IMR-90 (cell line): ENCODE data around the gene KAT6B. TPM values are rescaled to one million over a fixed set of nuclear protein-coding genes. Genes with fewer than 3 reads are reported as not detected.

Source experiments
- ATAC-seq: fragments of 200-7000 bp; cut with Tn5 transposase; 2 replicates; pipeline ENCODE4 v1.9.1; 2020; ENCODE audit warnings: low read depth, mild to moderate bottlenecking, moderate library complexity
- BruUV-seq: library from RNA; stranded (reverse); fragments of 400-500 nt; replicated peaks from 2 replicates; lab custom pipeline; 2021; lab: Mats Ljungman, UMichigan
- CTCF ChIA-PET: fragments of 300-600 bp; formaldehyde crosslinking; extraction: SDS; loops from one replicate; lab custom pipeline; 2021; ENCODE audit warnings: antibody characterized with exemption; lab: Yijun Ruan, JAX
- POLR2A ChIA-PET: fragments of 300-600 bp; sonication (Branson Sonifier 250); formaldehyde crosslinking; loops from one replicate; lab custom pipeline; 2022; ENCODE audit warnings: antibody characterized with exemption; ENCODE audit not compliant: unreplicated experiment; lab: Charles Lee
- DNase-seq: peaks from one replicate; pipeline ENCODE4 v3.0.0; 2013
- H2AFZ ChIP-seq: replicated peaks from 2 replicates; pipeline ENCODE3; 2013; ENCODE audit warnings: low read length, mild to moderate bottlenecking; ENCODE audit not compliant: poor library complexity
- H2AK5ac ChIP-seq: 2 replicates; pipeline ENCODE4 v1.6.1; 2013; ENCODE audit warnings: low read depth, low read length, inconsistent platforms
- H2AK9ac ChIP-seq: replicated peaks from 2 replicates; pipeline ENCODE3; 2013; ENCODE audit warnings: mild to moderate bottlenecking, low read depth, low read length, moderate library complexity; ENCODE audit not compliant: poor library complexity
- H2BK120ac ChIP-seq: 2 replicates; pipeline ENCODE4 v1.6.1; 2013; ENCODE audit warnings: low read depth, low read length, inconsistent platforms
- H2BK15ac ChIP-seq: 3 replicates; pipeline ENCODE4 v1.6.1; 2013; ENCODE audit warnings: low read depth, low read length, inconsistent platforms
- H2BK20ac ChIP-seq: 2 replicates; pipeline ENCODE4 v1.6.1; 2013; ENCODE audit warnings: low read depth, mild to moderate bottlenecking, inconsistent platforms, low read length, moderate library complexity
- H2BK5ac ChIP-seq: 2 replicates; pipeline ENCODE4 v1.6.1; 2013; ENCODE audit warnings: mild to moderate bottlenecking, low read depth, low read length, inconsistent platforms; ENCODE audit not compliant: poor library complexity, severe bottlenecking
- H3K14ac ChIP-seq: replicated peaks from 2 replicates; pipeline ENCODE4 v1.6.1; 2013; ENCODE audit warnings: low read depth, low read length, inconsistent platforms
- H3K18ac ChIP-seq: 2 replicates; pipeline ENCODE4 v1.6.1; 2013; ENCODE audit warnings: low read depth, low read length, control low read depth
- H3K23ac ChIP-seq: 2 replicates; pipeline ENCODE4 v1.6.1; 2013; ENCODE audit warnings: low read depth, low read length, inconsistent platforms
- H3K27ac ChIP-seq: 2 replicates; pipeline ENCODE4 v1.5.1; 2013; ENCODE audit warnings: mild to moderate bottlenecking, control low read depth, low read length; ENCODE audit not compliant: insufficient read depth
- H3K27me3 ChIP-seq: 2 replicates; pipeline ENCODE4 v1.6.1; 2013; ENCODE audit warnings: low read length; ENCODE audit not compliant: control insufficient read depth, insufficient read depth
- H3K36me3 ChIP-seq: 2 replicates; pipeline ENCODE4 v1.6.1; 2013; ENCODE audit warnings: low read length, mixed read lengths; ENCODE audit not compliant: control insufficient read depth, insufficient read depth
- H3K4ac ChIP-seq: 2 replicates; pipeline ENCODE4 v1.6.1; 2013; ENCODE audit warnings: low read depth, low read length, inconsistent platforms
- H3K4me1 ChIP-seq: 2 replicates; pipeline ENCODE4 v1.6.1; 2013; ENCODE audit warnings: low read length, mixed read lengths; ENCODE audit not compliant: control insufficient read depth, insufficient read depth
- H3K4me2 ChIP-seq: 2 replicates; pipeline ENCODE4 v1.6.1; 2013; ENCODE audit warnings: low read depth, mild to moderate bottlenecking, control low read depth, low read length, moderate library complexity
- H3K4me3 ChIP-seq: 2 replicates; pipeline ENCODE4 v1.5.1; 2013; ENCODE audit warnings: low read depth, mild to moderate bottlenecking, control low read depth, low read length, moderate library complexity; ENCODE audit not compliant: insufficient read depth
- H3K56ac ChIP-seq: 2 replicates; pipeline ENCODE4 v1.6.1; 2013; ENCODE audit warnings: low read length, inconsistent platforms; ENCODE audit not compliant: insufficient read depth; ENCODE audit errors: extremely low read depth
- H3K79me1 ChIP-seq, 2 experiments: 2 replicates each; pipeline ENCODE4 v1.6.1; 2013; ENCODE audit warnings: low read length in 2 of 2, inconsistent platforms in 1 of 2, low read depth in 1 of 2
- H3K9ac ChIP-seq: 2 replicates; pipeline ENCODE4 v1.6.1; 2013; ENCODE audit warnings: low read depth, low read length, control low read depth
- H3K9me1 ChIP-seq: 2 replicates; pipeline ENCODE4 v1.6.1; 2013; ENCODE audit warnings: low read length, inconsistent platforms; ENCODE audit not compliant: insufficient read depth
- H3K9me3 ChIP-seq: 2 replicates; pipeline ENCODE4 v1.6.1; 2013; ENCODE audit warnings: low read length; ENCODE audit not compliant: control insufficient read depth, insufficient read depth
- H4K20me1 ChIP-seq: 2 replicates; pipeline ENCODE4 v1.6.1; 2013; ENCODE audit warnings: low read length, inconsistent platforms; ENCODE audit not compliant: insufficient read depth
- H4K5ac ChIP-seq: 2 replicates; pipeline ENCODE4 v1.6.1; 2013; ENCODE audit warnings: mild to moderate bottlenecking, low read depth, low read length, control low read depth
- H4K8ac ChIP-seq, 2 experiments: 2 replicates each; pipeline ENCODE4 v1.6.1; 2013; ENCODE audit warnings: low read depth in 2 of 2, low read length in 2 of 2, control low read depth in 1 of 2, inconsistent platforms in 1 of 2
- H4K91ac ChIP-seq: 2 replicates; pipeline ENCODE4 v1.6.1; 2013; ENCODE audit warnings: low read depth, low read length, inconsistent platforms; ENCODE audit not compliant: insufficient read depth
- BHLHE40 ChIP-seq: fragments of 150-350 bp; IDR thresholded peaks from 2 replicates; pipeline ENCODE4 v1.6.1; 2016; ENCODE audit warnings: mild to moderate bottlenecking, low read depth, low read length
- CEBPB ChIP-seq: IDR thresholded peaks from 2 replicates; pipeline ENCODE4 v1.6.1; 2012; ENCODE audit warnings: low read depth, low read length, improper control_type of control experiment
- CHD1 ChIP-seq: IDR thresholded peaks from 2 replicates; pipeline ENCODE4 v1.6.1; 2012; ENCODE audit warnings: low read depth, low read length, improper control_type of control experiment
- FOS ChIP-seq: fragments of 150-350 bp; IDR thresholded peaks from 2 replicates; pipeline ENCODE4 v1.6.1; 2016; ENCODE audit warnings: low read depth, low read length
- MAFK ChIP-seq: IDR thresholded peaks from 2 replicates; pipeline ENCODE4 v1.6.1; 2012; ENCODE audit warnings: low read depth, low read length, improper control_type of control experiment
- MAZ ChIP-seq: IDR thresholded peaks from 2 replicates; pipeline ENCODE4 v1.6.1; 2012; ENCODE audit warnings: low read depth, mild to moderate bottlenecking, low read length, improper control_type of control experiment, moderate library complexity, borderline replicate concordance
- MXI1 ChIP-seq: IDR thresholded peaks from 2 replicates; pipeline ENCODE4 v1.6.1; 2012; ENCODE audit warnings: low read depth, mild to moderate bottlenecking, low read length, moderate library complexity, borderline replicate concordance
- NFE2L2 ChIP-seq: fragments of 150-350 bp; IDR thresholded peaks from 2 replicates; pipeline ENCODE4 v1.6.1; 2016; ENCODE audit warnings: low read depth, mild to moderate bottlenecking, low read length
- POLR2A ChIP-seq: IDR thresholded peaks from 2 replicates; pipeline ENCODE4 v1.6.1; 2012; ENCODE audit warnings: mild to moderate bottlenecking, low read depth, low read length
- RAD21 ChIP-seq: IDR thresholded peaks from 2 replicates; pipeline ENCODE4 v1.6.1; 2012; ENCODE audit warnings: low read length, improper control_type of control experiment
- RCOR1 ChIP-seq: IDR thresholded peaks from 2 replicates; pipeline ENCODE4 v1.6.1; 2012; ENCODE audit warnings: mild to moderate bottlenecking, low read length, improper control_type of control experiment; ENCODE audit not compliant: insufficient replicate concordance
- RFX5 ChIP-seq: IDR thresholded peaks from 2 replicates; pipeline ENCODE4 v1.8.0; 2012; ENCODE audit warnings: low read depth, mild to moderate bottlenecking, low read length, moderate library complexity
- SMC3 ChIP-seq: fragments of 150-350 bp; IDR thresholded peaks from 2 replicates; pipeline ENCODE4 v1.6.1; 2016; ENCODE audit warnings: low read depth, mild to moderate bottlenecking, antibody characterized with exemption, low read length, moderate library complexity
- WGBS, 2 experiments: methylation state at CpG; one replicate each; pipeline versions ENCODE4 v1.1.5 to v1.1.7; 2013; ENCODE audit warnings: missing lambda C conversion rate in 2 of 2; ENCODE audit not compliant: insufficient read length in 1 of 2; ENCODE audit errors: extremely low coverage in 2 of 2; 5-methylcytosine and 5-hydroxymethylcytosine counted together
- dilution Hi-C: fragments of 300-500 bp; cut with HindIII; formaldehyde crosslinking; loops from one replicate; pipeline ENCODE4 v1.14.3; 2018; ENCODE audit warnings: low sequenced_read_pairs; ENCODE audit not compliant: unreplicated experiment
- in situ Hi-C: fragments of 300-500 bp; cut with MboI; formaldehyde crosslinking; loops from 3 replicates; pipeline ENCODE4 v1.14.3; 2019; ENCODE audit warnings: low sequenced_read_pairs, inconsistent platforms, mixed read lengths
- intact Hi-C: fragments of 100-400 bp; cut with micrococcal nuclease; formaldehyde crosslinking; loops from 2 replicates; pipeline ENCODE4 v1.10.0; 2022
- polyA plus RNA-seq, 3 experiments: library from polyadenylated mRNA; depleted of rRNA; stranded (reverse); fragments of >200 nt; gene quantifications; 2 replicates each; pipeline ENCODE4 v1.2.3, GENCODE V29; 2012; ENCODE audit warnings: low replicate concordance in 1 of 3
- total RNA-seq: library from RNA; depleted of rRNA; stranded (reverse); fragments of >200 nt; gene quantifications from 2 replicates; pipeline ENCODE4 v1.2.3, GENCODE V29; 2012
- TF ChIP-seq, protein P1 (sequence below): fragments of 150-350 bp; IDR thresholded peaks from 2 replicates; pipeline ENCODE4 v1.6.1; 2016; ENCODE audit warnings: low read depth, mild to moderate bottlenecking, low read length, moderate library complexity, borderline replicate concordance
- TF ChIP-seq, protein P2 (sequence below): fragments of 150-350 bp; IDR thresholded peaks from 2 replicates; pipeline ENCODE4 v1.6.1; 2017; ENCODE audit warnings: mild to moderate bottlenecking, antibody characterized with exemption, low read length, low read depth
- TF ChIP-seq, protein P3 (sequence below): conservative IDR thresholded peaks from 2 replicates; pipeline ENCODE4 v1.5.1; 2012; ENCODE audit warnings: mild to moderate bottlenecking, low read depth, low read length, improper control_type of control experiment

The KAT6B gene
- total and polyA plus RNA-seq, 2 of the 4 experiments (the other 2 are of a cell fraction), result 8.8 to 28.1 TPM

DNA sequence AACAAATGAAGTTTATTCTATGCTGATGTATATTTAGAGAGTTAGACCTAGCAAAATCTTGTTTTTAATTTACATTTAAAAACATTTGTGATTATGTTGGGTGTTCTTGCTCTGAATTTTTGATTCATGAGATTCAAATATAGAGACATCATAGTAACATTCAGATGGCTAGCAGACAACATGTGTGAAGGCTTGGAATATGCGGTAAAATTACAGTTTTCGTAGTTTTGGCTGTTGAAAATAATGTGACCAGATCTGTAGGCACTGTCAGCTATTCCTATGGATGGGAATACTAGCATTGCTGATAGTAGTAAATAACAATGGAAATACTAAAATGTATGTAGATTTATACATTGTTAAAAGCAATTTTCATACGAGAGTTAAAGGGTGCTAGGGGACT, 131.9 kb downstream of the KAT6B start:
- H2BK120ac ChIP-seq, result no peak overlapping the region
- H4K8ac ChIP-seq, result no peak overlapping the region
- H3K27ac ChIP-seq, result no peak overlapping the region
- no peak overlapping the region for H3K4me3 ChIP-seq
- no peak overlapping the region for H4K91ac ChIP-seq
- intact Hi-C loops, result no loop called here
- dilution Hi-C loops, result no loop called here
- H3K9ac ChIP-seq, result no peak overlapping the region
- ChIA-PET POLR2A (no interaction called here), CTCF (no interaction called here)
- H4K5ac ChIP-seq, result no peak overlapping the region
- peaks cover 35 to 44% of the 10 kb centered on the region in 2 experiments for H3K79me1 ChIP-seq
- ATAC-seq (no peak), DNase-seq (no peak)
- no TSS peak for BruUV-seq
- no peak overlapping the region for H3K23ac ChIP-seq
- H2AK5ac ChIP-seq, result no peak overlapping the region
- no peak overlapping the region for H2BK15ac ChIP-seq
- no peak overlapping the region for H3K4ac ChIP-seq
- no peak overlapping the region for H2AFZ ChIP-seq
- no peaks in the 10 kb centered on the region for H3K9me3 ChIP-seq
- no peak overlapping the region for H2AK9ac ChIP-seq
- no peaks in the 10 kb centered on the region; the same call in 1 of the 2 replicates for H3K9me1 ChIP-seq
- no peak overlapping the region for H3K56ac ChIP-seq
- no peaks in the 10 kb centered on the region for H4K20me1 ChIP-seq
- H3K14ac ChIP-seq, result no peak overlapping the region
- no CpG with 5 or more reads among the region's 3 CpGs for WGBS, 2 experiments
- peaks cover 3% of the 10 kb centered on the region; the same call in 1 of the 2 replicates for H3K36me3 ChIP-seq
- no peak overlapping the region for H2BK5ac ChIP-seq
- TF ChIP-seq, protein P1, sequence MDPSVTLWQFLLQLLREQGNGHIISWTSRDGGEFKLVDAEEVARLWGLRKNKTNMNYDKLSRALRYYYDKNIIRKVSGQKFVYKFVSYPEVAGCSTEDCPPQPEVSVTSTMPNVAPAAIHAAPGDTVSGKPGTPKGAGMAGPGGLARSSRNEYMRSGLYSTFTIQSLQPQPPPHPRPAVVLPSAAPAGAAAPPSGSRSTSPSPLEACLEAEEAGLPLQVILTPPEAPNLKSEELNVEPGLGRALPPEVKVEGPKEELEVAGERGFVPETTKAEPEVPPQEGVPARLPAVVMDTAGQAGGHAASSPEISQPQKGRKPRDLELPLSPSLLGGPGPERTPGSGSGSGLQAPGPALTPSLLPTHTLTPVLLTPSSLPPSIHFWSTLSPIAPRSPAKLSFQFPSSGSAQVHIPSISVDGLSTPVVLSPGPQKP, result no peak
- TF ChIP-seq BHLHE40 (no peak), RAD21 (no peak), RFX5 (no peak), SMC3 (no peak), NFE2L2 (no peak), MAFK (no peak), RCOR1 (no peak), CHD1 (no peak), MAZ (no peak), POLR2A (no peak), FOS (no peak), CEBPB (no peak), MXI1 (no peak)
- TF ChIP-seq, protein P2, sequence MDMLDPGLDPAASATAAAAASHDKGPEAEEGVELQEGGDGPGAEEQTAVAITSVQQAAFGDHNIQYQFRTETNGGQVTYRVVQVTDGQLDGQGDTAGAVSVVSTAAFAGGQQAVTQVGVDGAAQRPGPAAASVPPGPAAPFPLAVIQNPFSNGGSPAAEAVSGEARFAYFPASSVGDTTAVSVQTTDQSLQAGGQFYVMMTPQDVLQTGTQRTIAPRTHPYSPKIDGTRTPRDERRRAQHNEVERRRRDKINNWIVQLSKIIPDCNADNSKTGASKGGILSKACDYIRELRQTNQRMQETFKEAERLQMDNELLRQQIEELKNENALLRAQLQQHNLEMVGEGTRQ, result no peak
- TF ChIP-seq, protein P3, sequence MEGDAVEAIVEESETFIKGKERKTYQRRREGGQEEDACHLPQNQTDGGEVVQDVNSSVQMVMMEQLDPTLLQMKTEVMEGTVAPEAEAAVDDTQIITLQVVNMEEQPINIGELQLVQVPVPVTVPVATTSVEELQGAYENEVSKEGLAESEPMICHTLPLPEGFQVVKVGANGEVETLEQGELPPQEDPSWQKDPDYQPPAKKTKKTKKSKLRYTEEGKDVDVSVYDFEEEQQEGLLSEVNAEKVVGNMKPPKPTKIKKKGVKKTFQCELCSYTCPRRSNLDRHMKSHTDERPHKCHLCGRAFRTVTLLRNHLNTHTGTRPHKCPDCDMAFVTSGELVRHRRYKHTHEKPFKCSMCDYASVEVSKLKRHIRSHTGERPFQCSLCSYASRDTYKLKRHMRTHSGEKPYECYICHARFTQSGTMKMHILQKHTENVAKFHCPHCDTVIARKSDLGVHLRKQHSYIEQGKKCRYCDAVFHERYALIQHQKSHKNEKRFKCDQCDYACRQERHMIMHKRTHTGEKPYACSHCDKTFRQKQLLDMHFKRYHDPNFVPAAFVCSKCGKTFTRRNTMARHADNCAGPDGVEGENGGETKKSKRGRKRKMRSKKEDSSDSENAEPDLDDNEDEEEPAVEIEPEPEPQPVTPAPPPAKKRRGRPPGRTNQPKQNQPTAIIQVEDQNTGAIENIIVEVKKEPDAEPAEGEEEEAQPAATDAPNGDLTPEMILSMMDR, result no peak
- H3K18ac ChIP-seq, result no peak overlapping the region
- no peaks in the 10 kb centered on the region for H3K27me3 ChIP-seq
- in situ Hi-C loops, result no loop called here
- no peak overlapping the region for H3K4me2 ChIP-seq
- H2BK20ac ChIP-seq, result no peak overlapping the region
- H3K4me1 ChIP-seq, result no peaks in the 10 kb centered on the region
